ENCODE measurements around the gene ELAVL1. TPM values are rescaled to one million over a fixed set of nuclear protein-coding genes. Genes with fewer than 3 reads are reported as not detected.

ELAVL1 gene
- total RNA-seq, 1 donor from 2014 or later, result 107 TPM

GRCh38 chr19:7980168-7980567 lies 25.3 kb downstream of the ELAVL1 start:
- Histone ChIP-seq H3K4me3 (ENCODE audit: insufficient read depth, low read depth, low read length) (no peak overlapping the region), H3K27me3 (ENCODE audit: insufficient read depth, low read length) (no peaks in the 10 kb centered on the region), H3K79me2 (ENCODE audit: insufficient read depth, low read length) (peaks cover 59% of the 10 kb centered on the region), H3K4me1 (ENCODE audit: insufficient read depth, low read length) (no peaks in the 10 kb centered on the region), H3K9me3 (ENCODE audit: insufficient read depth, low read depth, low read length) (no peaks in the 10 kb centered on the region), H3K4me2 (ENCODE audit: low read length) (no peak overlapping the region), H2AFZ (ENCODE audit: low read depth, low read length) (no peak overlapping the region), H3K9ac (ENCODE audit: low read length) (no peak overlapping the region), H3K36me3 (ENCODE audit: insufficient read depth, low read length) (peaks cover 3% of the 10 kb centered on the region), H3K27ac (ENCODE audit: low read depth, low read length) (no peak overlapping the region), H4K20me1 (ENCODE audit: insufficient read depth, low read length) (peaks cover 86% of the 10 kb centered on the region)
- H3K27ac Mint-ChIP-seq (ENCODE audit: unreplicated experiment), result no peak overlapping the region
- H3K27me3 Mint-ChIP-seq (ENCODE audit: low read depth, unreplicated experiment), result no peaks in the 10 kb centered on the region
- FAIRE-seq (no peak), DNase-seq (ENCODE audit: low read depth) (no peak)
- no peaks in the 10 kb centered on the region for H3K4me1 Mint-ChIP-seq (ENCODE audit: low read depth, unreplicated experiment)
- H3K4me3 Mint-ChIP-seq (ENCODE audit: unreplicated experiment), result no peak overlapping the region
- H3K36me3 Mint-ChIP-seq (ENCODE audit: low read depth, unreplicated experiment), result peaks cover 3% of the 10 kb centered on the region
- TF ChIP-seq EZH2 (IDR thresholded peaks at IDR 0.05; ENCODE audit: insufficient read depth, low read length) (no peak), CTCF (IDR thresholded peaks at IDR 0.05; ENCODE audit: insufficient read depth, low read depth, low read length) (no peak)
- H3K9me3 Mint-ChIP-seq (ENCODE audit: unreplicated experiment), result no peaks in the 10 kb centered on the region

GRCh38 chr19:7979559-7979958 lies 25.9 kb downstream of the ELAVL1 start:
- Histone ChIP-seq H3K4me2 (ENCODE audit: low read length) (no peak overlapping the region), H3K4me3 (ENCODE audit: insufficient read depth, low read depth, low read length) (no peak overlapping the region), H3K27me3 (ENCODE audit: insufficient read depth, low read length) (no peaks in the 10 kb centered on the region), H3K79me2 (ENCODE audit: insufficient read depth, low read length) (peaks cover 54% of the 10 kb centered on the region), H3K36me3 (ENCODE audit: insufficient read depth, low read length) (peaks cover 3% of the 10 kb centered on the region), H3K9ac (ENCODE audit: low read length) (no peak overlapping the region), H4K20me1 (ENCODE audit: insufficient read depth, low read length) (peaks cover 86% of the 10 kb centered on the region), H2AFZ (ENCODE audit: low read depth, low read length) (no peak overlapping the region), H3K27ac (ENCODE audit: low read depth, low read length) (no peak overlapping the region), H3K4me1 (ENCODE audit: insufficient read depth, low read length) (no peaks in the 10 kb centered on the region), H3K9me3 (ENCODE audit: insufficient read depth, low read depth, low read length) (no peaks in the 10 kb centered on the region)
- no peaks in the 10 kb centered on the region for H3K9me3 Mint-ChIP-seq (ENCODE audit: unreplicated experiment)
- no peak overlapping the region for H3K4me3 Mint-ChIP-seq (ENCODE audit: unreplicated experiment)
- H3K4me1 Mint-ChIP-seq (ENCODE audit: low read depth, unreplicated experiment), result no peaks in the 10 kb centered on the region
- peaks cover 4% of the 10 kb centered on the region for H3K36me3 Mint-ChIP-seq (ENCODE audit: low read depth, unreplicated experiment)
- FAIRE-seq (no peak), DNase-seq (ENCODE audit: low read depth) (no peak)
- no peak overlapping the region for H3K27ac Mint-ChIP-seq (ENCODE audit: unreplicated experiment)
- no peaks in the 10 kb centered on the region for H3K27me3 Mint-ChIP-seq (ENCODE audit: low read depth, unreplicated experiment)
- no peak for TF ChIP-seq CTCF (IDR thresholded peaks at IDR 0.05; ENCODE audit: insufficient read depth, low read depth, low read length)
- no peak for TF ChIP-seq EZH2 (IDR thresholded peaks at IDR 0.05; ENCODE audit: insufficient read depth, low read length)

GRCh38 chr19:7979011-7979410 lies 26.4 kb downstream of the ELAVL1 start:
- Mint-ChIP-seq H3K27ac (ENCODE audit: unreplicated experiment) (no peak overlapping the region), H3K9me3 (ENCODE audit: unreplicated experiment) (no peaks in the 10 kb centered on the region), H3K4me3 (ENCODE audit: unreplicated experiment) (no peak overlapping the region), H3K4me1 (ENCODE audit: low read depth, unreplicated experiment) (no peaks in the 10 kb centered on the region), H3K36me3 (ENCODE audit: low read depth, unreplicated experiment) (peaks cover 6% of the 10 kb centered on the region), H3K27me3 (ENCODE audit: low read depth, unreplicated experiment) (no peaks in the 10 kb centered on the region)
- no peak overlapping the region for H3K27ac ChIP-seq (ENCODE audit: low read depth, low read length)
- H3K9me3 ChIP-seq (ENCODE audit: insufficient read depth, low read depth, low read length), result no peaks in the 10 kb centered on the region
- peaks cover 3% of the 10 kb centered on the region for H3K36me3 ChIP-seq (ENCODE audit: insufficient read depth, low read length)
- H3K4me1 ChIP-seq (ENCODE audit: insufficient read depth, low read length), result no peaks in the 10 kb centered on the region
- H3K4me3 ChIP-seq (ENCODE audit: insufficient read depth, low read depth, low read length), result no peak overlapping the region
- H4K20me1 ChIP-seq (ENCODE audit: insufficient read depth, low read length), result peaks cover 84% of the 10 kb centered on the region
- H3K27me3 ChIP-seq (ENCODE audit: insufficient read depth, low read length), result no peaks in the 10 kb centered on the region
- no peak for TF ChIP-seq EZH2 (IDR thresholded peaks at IDR 0.05; ENCODE audit: insufficient read depth, low read length)
- no peak for TF ChIP-seq CTCF (IDR thresholded peaks at IDR 0.05; ENCODE audit: insufficient read depth, low read depth, low read length)
- peaks cover 48% of the 10 kb centered on the region for H3K79me2 ChIP-seq (ENCODE audit: insufficient read depth, low read length)
- H2AFZ ChIP-seq (ENCODE audit: low read depth, low read length), result no peak overlapping the region
- DNase-seq (ENCODE audit: low read depth) (no peak), FAIRE-seq (no peak)
- no peak overlapping the region for H3K9ac ChIP-seq (ENCODE audit: low read length)
- H3K4me2 ChIP-seq (ENCODE audit: low read length), result no peak overlapping the region
